Stimulated activated naive B cell treated with anti-CD40 and anti-IgM and Interleukin-4, amounts not matched to agents 10 μg/mL and 1 μg/mL and 100 μg/mL, for 72 hours (primary cell): ENCODE data around the gene ZNF789.
"Not testable (repeated sequence)": the region's sequence is repeated elsewhere in the genome, so short reads cannot be mapped to it uniquely, and the experiment has no call there.

ENCODE experiments used
- ATAC-seq, 2 donors: fragments of 150-1000 bp; cut with Tn5 transposase; replicated peaks; 2 replicates each; pipeline ENCODE4 v1.10.0; 2021; ENCODE audit warnings: moderate library complexity in 1 of 2
- DNase-seq: peaks from one replicate; pipeline ENCODE4 v3.0.0; 2021
- H3K27ac Mint-ChIP-seq: one replicate; pipeline ENCODE4 v1.8.0; 2022; ENCODE audit warnings: mild to moderate bottlenecking, mixed read lengths
- H3K27me3 Mint-ChIP-seq, 2 donors: one replicate each; pipeline ENCODE4 v1.8.0; 2022; ENCODE audit warnings: mixed read lengths in 2 of 2
- H3K36me3 Mint-ChIP-seq, 2 donors: one replicate each; pipeline ENCODE4 v1.8.0; 2022; ENCODE audit warnings: mixed read lengths in 2 of 2, mild to moderate bottlenecking in 1 of 2
- H3K4me1 Mint-ChIP-seq, 2 donors: one replicate each; pipeline ENCODE4 v1.8.0; 2022; ENCODE audit warnings: mixed read lengths in 2 of 2, mild to moderate bottlenecking in 1 of 2
- H3K4me3 Mint-ChIP-seq, 2 donors: one replicate each; pipeline ENCODE4 v1.8.0; 2022; ENCODE audit warnings: mild to moderate bottlenecking in 2 of 2, mixed read lengths in 2 of 2, moderate library complexity in 1 of 2
- H3K9me3 Mint-ChIP-seq, 2 donors: one replicate each; pipeline ENCODE4 v1.8.0; 2022; ENCODE audit warnings: mixed read lengths in 2 of 2, mild to moderate bottlenecking in 1 of 2

ZNF789 gene

DNA sequence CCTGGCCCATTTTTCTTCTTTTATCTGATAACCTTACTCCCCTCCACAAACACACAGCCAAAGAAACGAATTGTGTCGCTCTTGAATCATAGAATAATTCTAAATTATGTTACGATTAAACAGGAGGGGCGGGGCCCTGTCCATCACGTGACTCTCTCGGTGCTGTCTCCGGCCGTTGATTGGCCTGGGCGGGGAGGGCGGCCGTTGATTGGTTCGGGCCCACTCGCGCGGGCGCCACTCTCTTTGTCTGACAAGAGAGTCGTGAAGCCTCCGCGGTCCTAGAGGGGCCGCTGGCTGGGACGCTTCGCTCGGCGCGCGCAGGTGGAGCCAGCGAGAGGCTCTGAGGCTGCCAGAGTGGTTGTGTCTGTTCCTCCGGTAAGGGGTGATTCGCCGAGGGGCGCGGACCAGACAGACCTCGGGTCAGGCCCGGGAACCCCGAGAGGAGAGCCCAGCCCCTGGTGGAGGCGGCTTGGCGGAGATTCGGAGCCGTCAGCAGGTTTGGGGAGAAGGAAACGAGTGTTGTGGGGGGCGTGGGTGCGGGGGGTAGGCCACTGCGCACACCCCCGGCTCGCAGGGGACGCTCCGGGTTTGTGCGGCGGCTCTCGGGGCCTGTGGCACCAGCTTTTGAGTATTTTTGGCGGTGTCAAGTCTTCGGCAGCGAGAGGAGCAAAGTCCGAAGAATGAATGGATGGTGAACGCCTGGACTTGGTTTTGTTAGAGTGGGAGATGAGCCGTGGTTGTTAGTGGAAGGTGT is at the start of gene ZNF789:
ZNF789 (plus strand) TSS at position 330 of the 754 bp plus-strand sequence. CDS start 3,567 bp downstream, outside the sequence.
- ATAC-seq, result peak; percentile 96 to 97
- H3K4me3 Mint-ChIP-seq, result peak within 1 kb of the TSS; percentile 96 to 99
- H3K4me1 Mint-ChIP-seq, result peaks cover 15 to 19% of the 10 kb centered on the region in 2 donors
- peaks cover 9 to 25% of the 10 kb centered on the region in 2 donors for H3K36me3 Mint-ChIP-seq
- peak within 1 kb of the TSS; percentile 98 for H3K27ac Mint-ChIP-seq
- H3K9me3 Mint-ChIP-seq, result no peaks in the 10 kb centered on the region
- H3K27me3 Mint-ChIP-seq, result no peaks in the 10 kb centered on the region
- peak; percentile 96 for DNase-seq

DNA sequence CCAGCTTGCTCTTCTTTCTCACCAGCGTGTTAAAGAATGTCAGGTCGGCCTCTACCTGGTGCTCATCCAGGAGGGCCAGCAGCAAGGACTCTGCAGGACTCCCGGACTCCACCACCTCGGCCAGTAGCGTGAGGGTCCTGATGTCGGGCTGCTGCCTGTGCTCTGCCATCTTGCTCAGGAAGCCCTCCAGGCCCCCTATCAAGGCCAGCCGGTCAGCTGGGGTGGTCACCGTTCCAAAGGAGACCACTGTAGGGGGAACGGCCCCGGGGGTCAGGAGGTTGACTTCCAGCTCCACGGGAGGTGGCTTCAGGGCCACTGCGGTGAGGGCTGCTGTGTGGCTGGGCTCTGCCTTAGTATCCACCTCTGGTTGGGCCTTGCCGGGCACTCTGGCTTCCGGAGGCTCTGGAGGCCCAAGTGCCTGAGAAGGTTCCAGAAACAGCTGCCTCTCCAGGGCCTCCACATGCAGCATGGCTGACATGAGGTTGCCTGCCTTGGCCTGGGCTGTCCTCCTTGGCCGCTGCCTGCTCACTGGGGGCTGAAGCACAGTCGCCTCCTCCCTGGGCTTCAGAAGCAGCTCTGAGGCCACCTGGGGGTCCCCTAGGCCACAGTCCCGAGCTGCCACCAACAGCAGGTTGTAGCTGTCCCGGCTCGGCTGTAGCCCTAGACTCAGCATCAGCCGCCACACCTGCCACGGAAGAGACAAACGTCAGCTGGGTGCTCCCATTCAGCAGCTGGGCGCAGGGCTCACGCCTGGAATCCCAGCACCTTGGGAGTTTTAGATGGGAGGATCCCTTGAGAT is 47.6 kb upstream of the ZNF789 start:
- Mint-ChIP-seq H3K4me3 (no peak overlapping the region), H3K27ac (no peak overlapping the region)

DNA sequence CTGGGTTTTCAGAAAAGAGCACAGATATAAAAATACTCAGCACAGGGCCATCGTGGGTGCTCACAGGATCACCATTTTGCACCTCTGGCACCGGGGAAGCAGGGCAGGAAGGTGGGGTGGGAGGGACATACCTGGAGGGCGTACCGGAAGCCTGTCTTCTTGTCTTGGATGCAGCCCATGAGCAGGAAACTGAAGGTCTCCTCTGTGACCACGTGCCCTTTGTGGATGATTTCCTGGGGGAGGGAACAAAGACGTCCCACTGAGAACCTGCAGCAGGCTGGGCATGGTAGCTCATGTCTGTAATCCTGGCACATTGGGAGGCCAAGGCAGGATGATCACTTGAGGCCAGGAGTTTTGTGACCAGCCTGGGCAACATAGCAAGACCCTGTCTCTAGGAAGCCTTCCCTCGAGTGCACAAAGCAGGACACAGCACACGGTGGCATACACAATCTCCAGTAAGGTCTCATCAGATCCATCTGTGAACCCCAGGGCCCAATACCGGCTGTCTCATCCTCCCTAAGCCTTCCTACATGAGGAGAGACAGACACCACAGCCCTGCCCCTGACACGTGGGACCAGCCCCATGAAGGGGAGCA is 43.6 kb upstream of the ZNF789 start:
- H3K9me3 Mint-ChIP-seq, result no peaks in the 10 kb centered on the region

More for the DNA sequence above, 47.6 kb upstream of the ZNF789 start:
- Mint-ChIP-seq H3K27me3 (no peaks in the 10 kb centered on the region), H3K36me3 (peaks cover 44 to 47% of the 10 kb centered on the region in 2 donors), H3K4me1 (no peaks in the 10 kb centered on the region), H3K9me3 (no peaks in the 10 kb centered on the region)
- DNase-seq (no peak), ATAC-seq (no peak)

DNA sequence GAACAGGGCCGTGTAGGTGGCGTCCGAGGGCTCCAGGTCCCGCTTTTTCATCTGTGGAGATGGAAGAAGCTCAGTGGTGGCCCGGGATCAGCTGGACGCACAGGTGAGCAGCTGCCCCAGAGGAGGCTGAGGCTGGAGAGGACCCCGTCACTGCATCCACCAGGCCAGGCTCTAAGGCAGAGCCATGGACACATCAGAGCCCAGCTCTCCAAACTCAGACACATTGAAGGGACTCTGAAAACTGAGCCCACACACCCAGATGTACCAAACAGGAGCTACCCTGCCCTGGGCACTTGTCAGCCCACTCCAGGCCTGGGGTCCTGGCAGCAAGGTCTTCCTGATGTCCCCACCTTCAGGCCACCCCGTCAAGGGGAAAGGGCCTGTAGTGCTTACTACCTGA is 42.9 kb upstream of the ZNF789 start:
- Mint-ChIP-seq H3K36me3 (peaks cover 35 to 50% of the 10 kb centered on the region in 2 donors), H3K9me3 (no peaks in the 10 kb centered on the region), H3K27ac (no peak overlapping the region), H3K4me3 (no peak overlapping the region), H3K4me1 (peaks cover 0 to 6% of the 10 kb centered on the region in 2 donors), H3K27me3 (no peaks in the 10 kb centered on the region)
- ATAC-seq, result no peak
- no peak for DNase-seq

More for the DNA sequence above, 43.6 kb upstream of the ZNF789 start:
- Mint-ChIP-seq H3K4me3 (no peak overlapping the region), H3K36me3 (peaks cover 39 to 52% of the 10 kb centered on the region in 2 donors), H3K27ac (no peak overlapping the region), H3K4me1 (peaks cover 0 to 6% of the 10 kb centered on the region in 2 donors), H3K27me3 (no peaks in the 10 kb centered on the region)
- no peak for DNase-seq
- ATAC-seq, result no peak

DNA sequence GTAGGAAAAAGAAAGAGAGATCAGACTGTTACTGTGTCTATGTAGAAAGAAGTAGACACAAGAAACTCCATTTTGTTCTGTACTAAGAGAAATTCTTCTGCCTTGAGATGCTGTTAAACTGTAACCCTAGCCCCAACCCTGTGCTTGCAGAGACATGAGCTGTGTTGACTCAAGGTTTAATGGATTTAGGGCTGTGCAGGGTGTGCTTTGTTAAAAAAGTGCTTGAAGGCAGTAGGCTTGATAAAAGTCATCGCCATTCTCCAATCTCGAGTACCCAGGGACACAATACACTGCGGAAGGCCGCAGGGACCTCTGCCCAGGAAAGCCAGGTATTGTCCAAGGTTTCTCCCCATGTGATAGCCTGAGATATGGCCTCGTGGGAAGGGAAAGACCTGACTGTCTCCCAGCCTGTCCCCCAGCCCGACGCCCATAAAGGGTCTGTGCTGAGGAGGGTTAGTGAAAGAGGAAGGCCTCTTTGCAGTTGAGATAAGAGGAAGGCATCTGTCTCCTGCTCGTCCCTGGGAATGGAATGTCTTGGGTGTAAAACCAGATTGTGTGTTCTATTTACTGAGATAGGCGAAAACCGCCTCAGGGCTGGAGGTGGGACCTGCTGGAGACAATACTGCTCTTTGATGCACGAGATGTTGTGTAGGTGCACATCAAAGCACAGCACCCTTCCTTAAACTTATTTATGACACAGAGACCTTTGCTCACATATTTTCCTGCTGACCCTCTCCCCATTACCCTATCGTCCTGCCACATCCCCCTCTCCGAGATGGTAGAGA is 40.7 kb upstream of the ZNF789 start:
- not testable (repeated sequence) for H3K27me3 Mint-ChIP-seq, H3K4me3 Mint-ChIP-seq, H3K27ac Mint-ChIP-seq, H3K9me3 Mint-ChIP-seq, ATAC-seq, DNase-seq
- Mint-ChIP-seq H3K36me3 (peaks cover 31 to 45% of the 10 kb centered on the region in 2 donors), H3K4me1 (peaks cover 0 to 13% of the 10 kb centered on the region in 2 donors)

DNA sequence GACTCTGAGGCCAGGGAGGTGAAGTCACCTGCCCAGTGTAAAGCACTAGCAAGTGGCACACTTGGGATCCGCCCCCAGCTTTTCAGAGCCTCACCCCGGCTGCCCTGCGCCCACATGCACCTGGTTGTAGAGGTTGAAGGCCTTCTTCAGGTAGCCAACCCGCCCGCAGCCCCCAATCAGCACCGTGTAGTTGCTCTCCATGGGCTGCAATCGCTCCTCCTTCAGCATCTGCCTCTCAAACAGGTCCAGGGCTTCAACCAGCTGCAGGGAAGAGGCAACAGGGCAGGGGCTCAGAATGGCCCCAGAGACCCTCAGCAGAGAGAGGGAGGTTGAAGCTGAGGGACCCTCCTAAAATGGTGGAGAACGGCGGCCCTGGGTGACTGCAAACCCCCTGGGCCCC is 39.5 kb upstream of the ZNF789 start:
- no peaks in the 10 kb centered on the region for H3K27me3 Mint-ChIP-seq
- no peak overlapping the region for H3K27ac Mint-ChIP-seq
- H3K4me3 Mint-ChIP-seq, result no peak overlapping the region
- ATAC-seq, result no peak
- peaks cover 27 to 42% of the 10 kb centered on the region in 2 donors for H3K36me3 Mint-ChIP-seq
- peaks cover 7 to 22% of the 10 kb centered on the region in 2 donors for H3K4me1 Mint-ChIP-seq
- DNase-seq, result no peak
- no peaks in the 10 kb centered on the region for H3K9me3 Mint-ChIP-seq

DNA sequence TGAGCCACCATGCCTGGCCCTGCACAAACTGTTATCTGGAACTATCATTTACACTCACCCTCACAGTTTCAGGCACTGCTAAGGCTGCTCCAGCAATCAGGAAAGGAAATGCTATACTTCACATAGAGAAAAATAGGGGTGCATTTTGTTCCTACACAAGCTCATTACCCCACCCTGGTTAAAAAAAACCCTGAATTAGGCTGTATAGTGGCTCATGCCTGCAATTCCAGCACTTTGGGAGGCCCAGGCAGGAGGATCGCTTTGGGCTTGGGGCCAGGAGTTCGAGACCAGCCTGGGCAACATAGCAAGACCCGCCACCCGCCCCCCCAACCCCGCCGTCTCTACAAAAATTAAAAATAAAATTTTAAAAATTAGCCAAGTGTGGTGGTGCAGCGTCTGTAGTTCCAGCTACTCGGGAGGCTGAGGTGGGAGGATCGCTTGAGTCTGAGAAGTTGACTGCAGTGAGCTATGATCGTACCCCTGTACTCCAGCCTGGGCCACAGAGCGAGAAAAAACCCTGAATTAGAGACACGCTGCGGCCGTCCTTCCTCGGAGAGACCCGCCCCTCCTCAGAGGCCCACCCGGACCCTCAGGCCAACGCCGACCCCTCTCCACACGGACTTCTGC is 34.6 kb upstream of the ZNF789 start:
- DNase-seq (no peak), ATAC-seq (peak; percentile 37 to 42)
- Mint-ChIP-seq H3K36me3 (peaks cover 26 to 34% of the 10 kb centered on the region in 2 donors), H3K9me3 (no peaks in the 10 kb centered on the region), H3K4me3 (peak overlapping the region; percentile 87 to 95), H3K27me3 (no peaks in the 10 kb centered on the region), H3K4me1 (peaks cover 26 to 55% of the 10 kb centered on the region in 2 donors), H3K27ac (peak overlapping the region; percentile 97)

DNA sequence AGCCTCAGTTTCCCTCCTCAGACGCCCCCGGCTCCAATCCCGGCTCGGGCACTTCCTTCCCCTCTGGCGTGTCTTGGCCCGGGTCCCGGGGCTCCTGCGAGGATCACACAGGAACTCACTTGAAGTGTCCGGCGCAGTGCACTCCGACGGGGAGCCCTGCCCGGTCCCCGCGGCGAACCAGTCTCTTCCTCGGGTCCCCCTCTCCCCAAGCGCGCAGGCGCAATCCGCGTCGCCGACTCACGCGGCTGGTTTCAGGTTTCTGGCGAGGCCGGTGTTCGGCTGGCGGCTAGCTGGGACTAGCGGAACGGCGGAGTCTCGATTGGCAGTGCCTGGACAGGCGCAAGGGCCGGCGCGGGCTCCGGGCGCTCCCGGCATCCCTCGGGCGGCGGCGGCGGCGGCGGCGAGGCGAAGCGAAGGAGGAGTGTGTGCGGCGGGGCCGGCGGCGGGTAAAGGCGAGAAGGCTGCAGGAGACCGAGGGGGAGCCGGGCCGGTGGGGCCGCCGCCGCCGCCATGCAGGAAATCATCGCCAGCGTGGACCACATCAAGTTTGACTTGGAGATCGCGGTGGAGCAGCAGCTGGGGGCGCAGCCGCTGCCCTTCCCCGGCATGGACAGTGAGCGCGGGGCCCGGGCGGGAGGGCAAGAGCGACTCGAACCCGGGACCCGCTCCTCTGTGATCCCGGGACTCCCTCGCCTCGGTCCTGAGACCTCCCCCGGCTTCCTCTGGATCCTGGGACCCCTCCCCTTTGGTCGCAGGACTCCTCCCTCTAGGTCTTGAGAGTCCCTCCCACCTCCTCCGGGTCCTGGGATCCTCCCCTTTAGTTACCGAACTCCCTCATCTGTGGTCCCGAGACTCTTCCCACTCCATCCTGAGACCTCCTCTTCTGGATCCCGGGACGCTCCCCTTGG is 33.9 kb upstream of the ZNF789 start, which contains the start of the genes CPSF4 and PTCD1:
CPSF4 (plus strand) TSS at position 371 of the 908 bp plus-strand sequence; CDS start at position 511, 140 bp downstream.
PTCD1 (minus strand) TSS at position 226 of the 908 bp plus-strand sequence. CDS start 3,556 bp downstream, outside the sequence.
- peak within 1 kb of the TSS; percentile 97 for H3K27ac Mint-ChIP-seq
- peaks cover 22 to 31% of the 10 kb centered on the region in 2 donors for H3K36me3 Mint-ChIP-seq
- DNase-seq, result peak; percentile 94
- peak within 1 kb of the TSS; percentile 87 to 95 for H3K4me3 Mint-ChIP-seq
- H3K4me1 Mint-ChIP-seq, result peaks cover 30 to 53% of the 10 kb centered on the region in 2 donors
- H3K27me3 Mint-ChIP-seq, result no peaks in the 10 kb centered on the region
- H3K9me3 Mint-ChIP-seq, result no peaks in the 10 kb centered on the region
- peak; percentile 96 to 97 for ATAC-seq

DNA sequence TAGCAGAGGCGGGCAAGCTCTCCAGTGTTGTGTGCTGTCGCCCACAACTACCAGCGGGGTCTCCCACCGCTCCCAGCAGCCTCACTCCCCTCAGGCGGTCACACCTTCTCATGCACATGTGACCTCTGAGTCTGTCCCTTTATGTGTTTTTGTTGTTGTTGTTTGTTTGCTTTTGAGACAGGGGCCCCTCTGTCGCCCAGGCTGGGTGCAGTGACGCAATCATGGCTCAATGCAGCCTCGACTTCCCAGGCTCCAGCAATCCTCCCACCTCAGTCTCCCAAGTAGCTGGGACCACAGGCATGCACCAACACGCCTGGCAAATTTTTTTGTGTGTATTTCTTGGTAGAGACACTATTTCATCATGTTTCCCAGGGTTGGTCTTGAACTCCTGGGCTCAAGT is 32.5 kb upstream of the ZNF789 start:
- Mint-ChIP-seq H3K27ac (peak overlapping the region; percentile 31), H3K27me3 (no peaks in the 10 kb centered on the region), H3K9me3 (no peaks in the 10 kb centered on the region), H3K4me1 (peaks cover 33 to 59% of the 10 kb centered on the region in 2 donors), H3K36me3 (peaks cover 23 to 36% of the 10 kb centered on the region in 2 donors), H3K4me3 (peak overlapping the region; percentile 87 to 95)
- no peak for DNase-seq
- no peak for ATAC-seq

DNA sequence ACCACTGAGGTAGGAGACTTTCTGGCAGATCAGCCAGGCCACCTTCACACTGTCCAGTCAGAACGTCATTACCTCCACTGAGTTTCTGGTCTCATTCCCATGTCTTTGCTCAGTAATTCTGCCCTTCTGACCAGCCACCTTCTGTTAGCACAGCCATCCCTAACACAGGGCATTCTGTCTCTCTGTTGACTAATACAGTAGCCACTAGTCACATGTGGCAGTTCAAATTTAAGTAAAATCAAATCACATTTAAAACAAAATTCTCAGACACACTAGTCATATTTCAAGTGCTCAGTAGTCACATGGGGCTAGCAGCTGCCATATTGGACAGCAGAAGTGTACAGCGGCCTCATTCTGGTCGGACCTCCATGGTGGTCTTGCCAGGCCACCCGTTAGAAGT is 26.6 kb upstream of the ZNF789 start:
- no peak for DNase-seq
- H3K9me3 Mint-ChIP-seq, result no peaks in the 10 kb centered on the region
- H3K36me3 Mint-ChIP-seq, result peaks cover 45 to 59% of the 10 kb centered on the region in 2 donors
- no peak overlapping the region for H3K27ac Mint-ChIP-seq
- no peaks in the 10 kb centered on the region for H3K27me3 Mint-ChIP-seq
- no peak overlapping the region for H3K4me3 Mint-ChIP-seq
- peaks cover 16 to 19% of the 10 kb centered on the region in 2 donors for H3K4me1 Mint-ChIP-seq
- ATAC-seq, result no peak

DNA sequence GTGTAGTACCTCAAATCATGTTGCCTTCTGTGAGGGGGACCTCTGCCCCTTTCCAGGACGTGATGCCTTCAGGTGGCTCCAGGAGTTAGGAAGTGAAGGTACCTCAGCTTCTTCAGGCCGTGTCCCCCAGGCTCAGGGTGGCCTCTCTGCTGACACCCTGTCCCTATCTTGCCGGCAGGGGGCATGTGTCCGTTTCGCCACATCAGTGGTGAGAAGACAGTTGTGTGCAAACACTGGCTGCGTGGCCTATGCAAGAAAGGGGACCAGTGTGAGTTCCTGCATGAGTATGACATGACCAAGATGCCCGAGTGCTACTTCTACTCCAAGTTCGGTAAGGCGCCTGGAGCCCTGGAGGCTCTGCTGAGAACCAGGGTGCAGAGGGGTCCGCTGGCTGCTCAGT is 24.7 kb upstream of the ZNF789 start:
- Mint-ChIP-seq H3K4me1 (peaks cover 11 to 12% of the 10 kb centered on the region in 2 donors), H3K9me3 (no peaks in the 10 kb centered on the region), H3K27ac (no peak overlapping the region), H3K4me3 (no peak overlapping the region), H3K36me3 (peaks cover 45 to 57% of the 10 kb centered on the region in 2 donors), H3K27me3 (no peaks in the 10 kb centered on the region)
- ATAC-seq (no peak), DNase-seq (no peak)

DNA sequence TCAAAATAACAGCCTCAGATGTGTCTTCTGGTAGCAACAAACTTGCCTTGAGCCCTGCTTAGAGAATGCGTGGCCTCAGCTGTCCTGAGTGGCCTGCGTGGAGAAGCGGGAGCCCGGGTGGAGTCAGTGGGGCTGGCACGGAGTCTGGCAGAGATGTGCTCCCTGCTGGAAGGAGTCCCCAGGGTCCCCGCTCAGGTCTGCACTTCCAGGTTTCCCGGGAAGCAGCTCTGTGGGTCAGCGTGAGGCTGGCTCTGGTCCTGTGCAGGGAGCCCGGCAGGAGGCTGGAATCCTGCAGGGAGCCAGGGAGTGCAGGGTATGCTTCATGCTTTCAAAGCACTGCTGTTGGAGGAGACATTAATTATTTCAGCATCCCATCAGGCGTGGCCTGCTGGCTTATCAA is 23.8 kb upstream of the ZNF789 start:
- Mint-ChIP-seq H3K36me3 (peaks cover 46 to 56% of the 10 kb centered on the region in 2 donors), H3K9me3 (no peaks in the 10 kb centered on the region), H3K4me3 (no peak overlapping the region), H3K27ac (no peak overlapping the region), H3K4me1 (peaks cover 6 to 8% of the 10 kb centered on the region in 2 donors), H3K27me3 (no peaks in the 10 kb centered on the region)
- DNase-seq (no peak), ATAC-seq (no peak)
